ENCODE measurements around the gene SNX30.

GRCh38 chr9:112765281-112765680 is 14.7 kb downstream of the SNX30 start:
- TF ChIP-seq CTCF (conservative IDR thresholded peaks at IDR 0.05; ENCODE audit: low read length) (no peak), EZH2phosphoT487 (IDR thresholded peaks at IDR 0.05; ENCODE audit: borderline replicate concordance) (no peak)
